ENCODE data around the gene S100A7A.

Gene S100A7A

DNA sequence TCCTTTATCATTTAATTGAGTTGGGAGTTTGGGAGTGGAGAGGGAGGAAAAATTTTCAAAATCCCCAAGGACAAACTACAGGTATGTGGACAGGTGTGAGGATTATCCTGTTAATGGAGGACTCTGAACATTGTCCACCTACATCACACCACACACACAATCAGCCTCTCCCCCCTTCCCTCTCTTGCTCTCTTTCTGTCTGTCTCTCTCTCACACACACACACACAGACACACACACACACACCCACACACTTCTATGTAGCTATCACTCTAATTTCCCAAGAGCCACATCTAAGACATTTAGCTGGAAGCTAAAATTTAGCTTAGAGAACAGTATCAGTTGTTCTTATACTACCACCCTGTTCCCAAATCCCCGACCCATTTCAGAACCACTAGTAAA, 26.9 kb upstream of the S100A7A start:
- DNase-seq (ENCODE audit: low read depth, low spot score): no peak

DNA sequence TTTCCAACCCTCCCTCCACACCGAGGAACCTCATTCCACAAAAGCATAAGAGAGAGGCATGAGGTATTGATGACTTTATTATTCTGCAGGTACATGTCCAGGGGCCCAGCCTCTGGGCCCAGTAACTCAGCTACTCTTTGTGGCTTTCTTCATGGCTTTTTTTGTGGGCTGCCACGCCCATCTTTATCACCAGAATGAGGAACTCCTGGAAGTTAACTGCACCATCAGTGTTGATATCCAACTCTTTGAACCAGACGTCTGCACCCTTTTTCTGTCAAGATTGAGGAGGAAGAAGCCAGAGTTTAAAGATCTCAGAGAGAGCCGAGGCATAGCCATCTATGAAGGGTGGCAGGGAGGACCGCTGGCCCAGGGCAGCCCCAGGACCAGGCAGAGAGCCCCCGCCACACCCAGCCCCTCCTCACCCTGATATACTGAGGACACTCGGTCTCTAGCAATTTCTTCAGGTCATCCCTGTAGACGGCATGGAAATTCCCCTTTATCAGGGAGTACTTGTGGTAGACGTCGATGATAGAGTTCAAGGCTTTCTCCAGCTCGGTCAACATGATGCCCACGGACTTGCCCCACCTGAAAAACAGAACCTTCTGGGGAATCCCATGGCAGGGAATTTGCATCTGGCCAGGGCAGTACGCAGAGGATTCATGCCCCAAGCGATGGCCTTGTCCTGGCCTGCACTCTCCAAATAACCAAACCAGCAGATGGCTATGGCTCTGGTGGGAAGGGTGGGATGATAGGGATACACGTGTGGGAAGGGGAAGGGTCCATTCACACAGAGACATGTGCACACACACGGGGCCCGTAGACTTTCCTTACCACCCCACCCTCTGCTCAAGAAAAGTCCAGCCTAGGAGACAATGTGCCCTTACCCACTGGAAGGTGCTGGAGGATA, 26.1 kb upstream of the S100A7A start:
- Histone ChIP-seq H3K4me3 (ENCODE audit: insufficient read length, low read depth) (no peak overlapping the region), H3K27me3 (ENCODE audit: insufficient read depth, insufficient read length) (no peaks in the 10 kb centered on the region), H3K9me3 (ENCODE audit: insufficient read depth, low read length) (no peaks in the 10 kb centered on the region), H3K4me1 (ENCODE audit: insufficient read depth, insufficient read length) (peaks cover 4% of the 10 kb centered on the region), H3K36me3 (ENCODE audit: insufficient read depth, insufficient read length, low read length) (no peaks in the 10 kb centered on the region), H3K9ac (ENCODE audit: insufficient read length, low read depth) (no peak overlapping the region)
- DNase-seq (ENCODE audit: low read depth, low spot score): no peak
- no peak for TF ChIP-seq ZNF274 (IDR thresholded peaks at IDR 0.05; ENCODE audit: low read depth, low read length)
- TF ChIP-seq YY1 (IDR thresholded peaks at IDR 0.05; ENCODE audit: insufficient read depth, insufficient read length): no peak
- no peak for TF ChIP-seq SUZ12 (IDR thresholded peaks at IDR 0.05; ENCODE audit: extremely low read depth, insufficient read depth, insufficient read length)

More for the DNA sequence above, 26.9 kb upstream of the S100A7A start:
- Histone ChIP-seq H3K9ac (ENCODE audit: insufficient read length, low read depth) (no peak overlapping the region), H3K4me3 (ENCODE audit: insufficient read length, low read depth) (no peak overlapping the region), H3K27me3 (ENCODE audit: insufficient read depth, insufficient read length) (no peaks in the 10 kb centered on the region), H3K4me1 (ENCODE audit: insufficient read depth, insufficient read length) (peaks cover 2% of the 10 kb centered on the region), H3K9me3 (ENCODE audit: insufficient read depth, low read length) (no peaks in the 10 kb centered on the region), H3K36me3 (ENCODE audit: insufficient read depth, insufficient read length, low read length) (no peaks in the 10 kb centered on the region)
- no peak for TF ChIP-seq SUZ12 (IDR thresholded peaks at IDR 0.05; ENCODE audit: extremely low read depth, insufficient read depth, insufficient read length)
- no peak for TF ChIP-seq ZNF274 (IDR thresholded peaks at IDR 0.05; ENCODE audit: low read depth, low read length)
- no peak for TF ChIP-seq YY1 (IDR thresholded peaks at IDR 0.05; ENCODE audit: insufficient read depth, insufficient read length)

DNA sequence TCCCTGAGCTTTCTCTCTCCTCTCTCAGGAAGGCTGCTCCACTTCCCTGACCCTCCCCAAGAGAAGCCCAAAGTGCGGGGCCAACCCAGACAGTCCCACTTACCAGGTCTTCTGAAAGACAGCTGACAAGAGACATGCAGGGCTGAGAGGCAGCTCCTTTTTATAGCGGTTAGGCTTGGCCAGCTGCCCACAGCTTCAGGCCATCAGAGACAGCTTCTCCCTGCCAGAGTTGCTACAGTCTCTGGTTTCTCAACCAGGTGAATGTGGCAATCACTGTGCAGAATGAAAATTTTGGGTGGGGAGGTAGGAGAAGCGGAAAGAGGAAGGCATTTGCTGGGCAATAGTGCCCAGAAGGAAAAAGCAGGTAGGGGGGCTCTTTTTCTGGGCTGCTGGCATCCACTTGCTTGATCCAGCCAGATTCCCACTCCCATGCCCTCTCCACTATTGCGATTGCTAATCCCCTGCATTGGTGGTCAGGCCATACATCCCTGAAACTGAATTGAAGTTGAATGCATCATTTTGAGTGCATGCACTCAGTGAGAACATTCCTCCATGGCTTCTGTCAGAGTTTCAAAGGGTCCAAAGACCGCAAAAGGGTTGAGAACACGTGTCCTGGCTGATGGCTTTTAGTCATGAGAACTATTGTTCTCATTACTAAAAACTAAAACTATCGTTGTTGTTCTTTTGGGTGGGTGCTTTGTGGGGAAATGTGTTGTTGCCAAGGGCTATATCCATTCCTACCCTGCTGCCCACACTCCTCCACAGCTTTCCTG, 25.2 kb upstream of the S100A7A start, which contains the start of gene S100A8:
TSS of gene S100A8 (minus strand) at position 136 of the 773 bp plus-strand sequence. CDS start 538 bp downstream, outside the sequence.
- no peak for DNase-seq (ENCODE audit: low read depth, low spot score)
- Histone ChIP-seq H3K27me3 (ENCODE audit: insufficient read depth, insufficient read length) (no peaks in the 10 kb centered on the region), H3K4me1 (ENCODE audit: insufficient read depth, insufficient read length) (peaks cover 4% of the 10 kb centered on the region), H3K9ac (ENCODE audit: insufficient read length, low read depth) (no peak within 1 kb of the TSS), H3K9me3 (ENCODE audit: insufficient read depth, low read length) (no peaks in the 10 kb centered on the region), H3K4me3 (ENCODE audit: insufficient read length, low read depth) (no peak within 1 kb of the TSS), H3K36me3 (ENCODE audit: insufficient read depth, insufficient read length, low read length) (no peaks in the 10 kb centered on the region)
- TF ChIP-seq YY1 (IDR thresholded peaks at IDR 0.05; ENCODE audit: insufficient read depth, insufficient read length): no peak
- TF ChIP-seq ZNF274 (IDR thresholded peaks at IDR 0.05; ENCODE audit: low read depth, low read length): no peak
- TF ChIP-seq SUZ12 (IDR thresholded peaks at IDR 0.05; ENCODE audit: extremely low read depth, insufficient read depth, insufficient read length): no peak

DNA sequence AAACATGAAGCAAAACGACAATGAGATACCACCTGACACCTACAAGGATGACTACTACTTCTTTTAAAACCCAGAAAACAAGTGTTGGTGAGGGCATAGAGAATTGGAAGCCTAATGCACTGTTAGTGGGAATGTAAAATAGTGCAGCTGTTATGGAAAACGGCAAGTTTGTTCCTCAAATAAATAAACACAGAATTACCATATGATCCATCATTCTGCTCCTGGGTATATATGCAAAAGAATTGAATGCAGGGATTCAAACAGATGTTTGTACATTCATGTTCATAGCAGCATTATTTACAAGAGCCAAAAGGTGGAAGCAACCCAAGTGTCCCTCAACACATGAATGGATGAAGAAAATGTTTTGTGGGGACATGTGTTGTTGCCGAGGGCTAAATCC, 24.1 kb upstream of the S100A7A start:
- no peak for DNase-seq (ENCODE audit: low read depth, low spot score)
- Histone ChIP-seq H3K36me3 (ENCODE audit: insufficient read depth, insufficient read length, low read length) (no peaks in the 10 kb centered on the region), H3K4me3 (ENCODE audit: insufficient read length, low read depth) (no peak overlapping the region), H3K9ac (ENCODE audit: insufficient read length, low read depth) (no peak overlapping the region), H3K9me3 (ENCODE audit: insufficient read depth, low read length) (no peaks in the 10 kb centered on the region), H3K4me1 (ENCODE audit: insufficient read depth, insufficient read length) (peaks cover 4% of the 10 kb centered on the region), H3K27me3 (ENCODE audit: insufficient read depth, insufficient read length) (no peaks in the 10 kb centered on the region)
- no peak for TF ChIP-seq YY1 (IDR thresholded peaks at IDR 0.05; ENCODE audit: insufficient read depth, insufficient read length)
- no peak for TF ChIP-seq ZNF274 (IDR thresholded peaks at IDR 0.05; ENCODE audit: low read depth, low read length)
- TF ChIP-seq SUZ12 (IDR thresholded peaks at IDR 0.05; ENCODE audit: extremely low read depth, insufficient read depth, insufficient read length): no peak

DNA sequence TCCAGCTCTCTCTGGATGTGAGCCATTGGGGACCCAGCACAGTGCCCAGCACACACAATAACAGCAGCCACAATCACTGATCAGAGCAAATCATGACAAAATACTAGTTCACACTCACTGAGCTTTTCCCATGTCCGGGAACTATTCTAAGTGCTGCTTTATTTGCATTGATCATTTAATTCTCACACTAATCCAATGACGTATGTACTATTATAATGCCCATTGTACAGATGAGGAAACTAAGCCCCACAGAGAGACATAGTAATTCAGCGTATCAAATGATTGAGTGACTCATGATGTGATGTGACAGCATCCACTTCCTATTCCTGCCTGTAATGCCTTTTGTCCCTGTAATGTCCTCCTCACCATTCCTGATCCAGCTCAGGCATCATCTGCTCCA, 23.5 kb upstream of the S100A7A start:
- peaks cover 4% of the 10 kb centered on the region for H3K4me1 ChIP-seq (ENCODE audit: insufficient read depth, insufficient read length)
- no peaks in the 10 kb centered on the region for H3K9me3 ChIP-seq (ENCODE audit: insufficient read depth, low read length)
- no peaks in the 10 kb centered on the region for H3K27me3 ChIP-seq (ENCODE audit: insufficient read depth, insufficient read length)
- no peak for DNase-seq (ENCODE audit: low read depth, low spot score)
- TF ChIP-seq ZNF274 (IDR thresholded peaks at IDR 0.05; ENCODE audit: low read depth, low read length) (no peak), SUZ12 (IDR thresholded peaks at IDR 0.05; ENCODE audit: extremely low read depth, insufficient read depth, insufficient read length) (no peak), YY1 (IDR thresholded peaks at IDR 0.05; ENCODE audit: insufficient read depth, insufficient read length) (no peak)
- no peaks in the 10 kb centered on the region for H3K36me3 ChIP-seq (ENCODE audit: insufficient read depth, insufficient read length, low read length)
- no peak overlapping the region for H3K9ac ChIP-seq (ENCODE audit: insufficient read length, low read depth)
- H3K4me3 ChIP-seq (ENCODE audit: insufficient read length, low read depth): no peak overlapping the region

DNA sequence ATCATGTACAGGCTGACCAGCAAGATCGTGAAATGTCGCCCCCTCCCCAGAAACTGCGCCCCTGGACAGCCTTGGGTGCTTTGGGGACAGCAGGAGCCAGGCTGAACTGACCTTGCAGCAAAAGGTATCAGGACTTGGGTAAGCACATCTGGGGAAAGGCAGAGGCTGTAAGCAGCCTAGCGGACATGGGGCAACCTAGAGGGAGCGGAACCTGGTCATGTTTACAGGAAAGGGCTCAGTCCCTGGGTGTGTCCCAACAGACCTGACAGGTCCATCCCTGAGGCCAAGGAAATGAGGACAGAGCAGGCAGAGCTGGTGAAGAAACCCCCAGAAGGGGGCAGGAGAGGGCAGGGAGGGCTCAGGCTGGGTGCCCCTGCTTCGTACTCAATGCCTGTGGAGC, 22.4 kb upstream of the S100A7A start:
- Histone ChIP-seq H3K4me1 (ENCODE audit: insufficient read depth, insufficient read length) (peaks cover 4% of the 10 kb centered on the region), H3K4me3 (ENCODE audit: insufficient read length, low read depth) (no peak overlapping the region), H3K9me3 (ENCODE audit: insufficient read depth, low read length) (no peaks in the 10 kb centered on the region), H3K36me3 (ENCODE audit: insufficient read depth, insufficient read length, low read length) (no peaks in the 10 kb centered on the region), H3K9ac (ENCODE audit: insufficient read length, low read depth) (no peak overlapping the region), H3K27me3 (ENCODE audit: insufficient read depth, insufficient read length) (no peaks in the 10 kb centered on the region)
- no peak for DNase-seq (ENCODE audit: low read depth, low spot score)
- TF ChIP-seq SUZ12 (IDR thresholded peaks at IDR 0.05; ENCODE audit: extremely low read depth, insufficient read depth, insufficient read length): no peak
- TF ChIP-seq YY1 (IDR thresholded peaks at IDR 0.05; ENCODE audit: insufficient read depth, insufficient read length): no peak
- TF ChIP-seq ZNF274 (IDR thresholded peaks at IDR 0.05; ENCODE audit: low read depth, low read length): no peak

DNA sequence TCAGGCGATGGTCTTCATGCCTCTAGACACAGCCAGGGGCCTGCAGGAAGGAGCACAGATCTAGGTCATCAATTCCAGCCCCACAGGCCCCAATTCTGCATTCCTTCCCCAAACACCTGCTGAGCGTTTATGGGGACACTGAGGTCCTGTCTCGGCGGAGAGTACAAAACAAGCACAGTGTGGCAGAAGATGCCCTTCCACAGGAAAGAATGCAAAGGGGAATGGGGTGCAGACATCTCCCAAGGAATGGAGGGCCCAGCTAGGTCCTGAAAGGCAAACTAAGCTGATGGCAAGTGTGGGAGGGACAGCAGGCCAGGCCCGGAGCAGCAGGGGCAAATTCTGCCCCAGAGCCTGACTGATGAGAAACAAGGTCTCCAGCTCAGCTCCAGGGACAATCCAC, 21.9 kb upstream of the S100A7A start:
- H3K9me3 ChIP-seq (ENCODE audit: insufficient read depth, low read length): no peaks in the 10 kb centered on the region
- no peaks in the 10 kb centered on the region for H3K27me3 ChIP-seq (ENCODE audit: insufficient read depth, insufficient read length)
- TF ChIP-seq SUZ12 (IDR thresholded peaks at IDR 0.05; ENCODE audit: extremely low read depth, insufficient read depth, insufficient read length) (no peak), ZNF274 (IDR thresholded peaks at IDR 0.05; ENCODE audit: low read depth, low read length) (no peak), YY1 (IDR thresholded peaks at IDR 0.05; ENCODE audit: insufficient read depth, insufficient read length) (no peak)
- H3K4me1 ChIP-seq (ENCODE audit: insufficient read depth, insufficient read length): peaks cover 6% of the 10 kb centered on the region
- H3K36me3 ChIP-seq (ENCODE audit: insufficient read depth, insufficient read length, low read length): no peaks in the 10 kb centered on the region
- no peak overlapping the region for H3K9ac ChIP-seq (ENCODE audit: insufficient read length, low read depth)
- no peak for DNase-seq (ENCODE audit: low read depth, low spot score)
- no peak overlapping the region for H3K4me3 ChIP-seq (ENCODE audit: insufficient read length, low read depth)

Measured in NT2/D1 (cell line).